Thyroid gland (tissue), 4 donors: ENCODE measurements around the gene MAD1L1. TPM values are rescaled to one million over a fixed set of nuclear protein-coding genes. Genes with fewer than 3 reads are reported as not detected.

ENCODE experiments used
- DNase-seq, 2 donors: peaks; one replicate each; pipeline ENCODE4 v3.0.0-alpha.2; 2019
- H3K27ac ChIP-seq, 3 donors: fragments of 200-600 bp; sonication (generic); 1 replicate in 2 of 3; 2 replicates in 1 of 3; pipeline ENCODE4 v1.5.1; 2016 to 2019; ENCODE audit warnings: mild to moderate bottlenecking in 1 of 3, moderate library complexity in 1 of 3
- H3K27me3 ChIP-seq: fragments of 200-600 bp; sonication (generic); one replicate; pipeline ENCODE4 v1.5.1; 2019
- H3K36me3 ChIP-seq, 2 donors: fragments of 200-600 bp; sonication (generic); one replicate each; pipeline ENCODE4 v1.5.1; 2016 to 2019
- H3K4me1 ChIP-seq, 2 donors: fragments of 200-600 bp; sonication (generic); one replicate each; pipeline ENCODE4 v1.5.1; 2017 to 2019
- H3K4me3 ChIP-seq, 3 donors: fragments of 200-600 bp; sonication (generic); replicated peaks in 1 of 3; 1 replicate in 2 of 3; 2 replicates in 1 of 3; pipeline ENCODE4 v1.5.1; 2016; ENCODE audit warnings: mild to moderate bottlenecking in 1 of 3
- H3K9me3 ChIP-seq: fragments of 200-600 bp; sonication (generic); one replicate; pipeline ENCODE4 v1.5.1; 2017
- POLR2A ChIP-seq, 2 donors: fragments of 450-650 bp; IDR thresholded peaks; one replicate each; pipeline ENCODE4 v1.6.1; 2017; ENCODE audit warnings: antibody characterized with exemption in 2 of 2, mild to moderate bottlenecking in 2 of 2, moderate library complexity in 1 of 2
- WGBS, 2 donors: methylation state at CpG; one replicate each; pipeline ENCODE4 v1.1.5; 2017; 5-methylcytosine and 5-hydroxymethylcytosine counted together
- intact Hi-C: fragments of 100-400 bp; cut with DNase I; formaldehyde crosslinking; loops from one replicate; pipeline ENCODE4 v1.15.1; 2023
- total RNA-seq, 4 donors: library from RNA; depleted of rRNA; stranded (reverse); fragments of >200 nt; gene quantifications; one replicate each; pipeline ENCODE4 v1.2.3, GENCODE V29; 2016
- TF ChIP-seq, protein P1 (sequence below), 6 experiments: fragments of 200-600 bp in 3 of 6; fragments of 450-650 bp in 3 of 6; sonication (generic) in 3 of 6; IDR thresholded peaks; one replicate each; pipeline ENCODE4 v1.5.1; 2016 to 2019; ENCODE audit warnings: antibody characterized with exemption in 6 of 6, mild to moderate bottlenecking in 2 of 6, inconsistent platforms in 1 of 6, moderate library complexity in 1 of 6

Gene MAD1L1
- total RNA-seq, 4 donors from 2014 or later, result 27.4 to 38.6 (median 33.9) TPM

DNA sequence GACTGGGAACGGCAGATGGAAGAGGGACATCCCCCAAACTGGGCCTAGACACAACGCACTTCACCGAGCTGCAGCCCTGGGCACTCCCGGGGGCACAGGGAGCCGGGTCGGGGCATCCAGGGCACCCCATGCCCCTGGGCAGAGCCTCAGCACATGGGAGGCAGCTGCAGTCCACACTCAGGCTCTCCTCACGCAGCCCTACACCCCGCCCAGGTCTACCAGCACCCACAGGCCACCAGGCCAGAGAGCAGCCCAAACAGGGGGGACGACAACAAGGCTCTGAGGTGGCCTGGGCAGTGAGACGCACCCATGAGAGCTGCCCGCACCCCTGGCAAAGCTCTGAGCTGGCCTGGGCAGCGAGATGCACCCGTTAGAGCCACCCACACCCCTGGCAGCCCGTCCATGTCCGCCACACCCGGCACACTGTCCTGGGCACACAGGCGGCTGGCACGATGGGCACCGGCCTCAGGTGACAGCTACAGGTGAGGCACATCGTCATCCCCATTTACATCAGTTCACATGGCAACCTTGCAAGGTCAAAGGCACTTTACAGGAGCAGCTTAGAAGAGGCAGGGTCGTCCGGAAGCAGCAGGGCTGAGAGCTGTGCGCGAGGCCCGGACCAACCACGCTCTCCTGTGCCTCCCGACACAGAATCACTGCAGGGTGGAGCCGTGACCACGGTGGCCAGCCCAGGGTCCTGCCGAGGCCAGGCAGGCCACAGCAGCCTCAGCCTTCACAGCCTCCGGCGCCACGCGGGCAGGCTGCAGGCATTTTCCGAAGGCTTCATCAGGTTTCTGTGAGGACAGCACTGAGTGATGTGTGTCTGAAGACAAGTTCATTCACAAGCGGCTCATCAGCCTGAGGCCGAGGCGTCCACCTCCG is 228.6 kb downstream of the MAD1L1 start:
- no peak overlapping the region for H3K4me3 ChIP-seq
- no peaks in the 10 kb centered on the region for H3K36me3 ChIP-seq
- WGBS, 2 donors, result 94 to 96% methylated on average over 18 to 22 of the region's 39 CpGs
- peaks cover 0 to 4% of the 10 kb centered on the region in 2 donors for H3K4me1 ChIP-seq
- intact Hi-C loops, result no loop called here
- DNase-seq, result peak in 1 of 2 donors; percentile 1
- no peak for TF ChIP-seq POLR2A (IDR thresholded peaks at IDR 0.05)
- TF ChIP-seq, protein P1, sequence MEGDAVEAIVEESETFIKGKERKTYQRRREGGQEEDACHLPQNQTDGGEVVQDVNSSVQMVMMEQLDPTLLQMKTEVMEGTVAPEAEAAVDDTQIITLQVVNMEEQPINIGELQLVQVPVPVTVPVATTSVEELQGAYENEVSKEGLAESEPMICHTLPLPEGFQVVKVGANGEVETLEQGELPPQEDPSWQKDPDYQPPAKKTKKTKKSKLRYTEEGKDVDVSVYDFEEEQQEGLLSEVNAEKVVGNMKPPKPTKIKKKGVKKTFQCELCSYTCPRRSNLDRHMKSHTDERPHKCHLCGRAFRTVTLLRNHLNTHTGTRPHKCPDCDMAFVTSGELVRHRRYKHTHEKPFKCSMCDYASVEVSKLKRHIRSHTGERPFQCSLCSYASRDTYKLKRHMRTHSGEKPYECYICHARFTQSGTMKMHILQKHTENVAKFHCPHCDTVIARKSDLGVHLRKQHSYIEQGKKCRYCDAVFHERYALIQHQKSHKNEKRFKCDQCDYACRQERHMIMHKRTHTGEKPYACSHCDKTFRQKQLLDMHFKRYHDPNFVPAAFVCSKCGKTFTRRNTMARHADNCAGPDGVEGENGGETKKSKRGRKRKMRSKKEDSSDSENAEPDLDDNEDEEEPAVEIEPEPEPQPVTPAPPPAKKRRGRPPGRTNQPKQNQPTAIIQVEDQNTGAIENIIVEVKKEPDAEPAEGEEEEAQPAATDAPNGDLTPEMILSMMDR (IDR thresholded peaks at IDR 0.05), result no peak
- H3K27me3 ChIP-seq, result no peaks in the 10 kb centered on the region
- no peaks in the 10 kb centered on the region for H3K9me3 ChIP-seq
- no peak overlapping the region for H3K27ac ChIP-seq

DNA sequence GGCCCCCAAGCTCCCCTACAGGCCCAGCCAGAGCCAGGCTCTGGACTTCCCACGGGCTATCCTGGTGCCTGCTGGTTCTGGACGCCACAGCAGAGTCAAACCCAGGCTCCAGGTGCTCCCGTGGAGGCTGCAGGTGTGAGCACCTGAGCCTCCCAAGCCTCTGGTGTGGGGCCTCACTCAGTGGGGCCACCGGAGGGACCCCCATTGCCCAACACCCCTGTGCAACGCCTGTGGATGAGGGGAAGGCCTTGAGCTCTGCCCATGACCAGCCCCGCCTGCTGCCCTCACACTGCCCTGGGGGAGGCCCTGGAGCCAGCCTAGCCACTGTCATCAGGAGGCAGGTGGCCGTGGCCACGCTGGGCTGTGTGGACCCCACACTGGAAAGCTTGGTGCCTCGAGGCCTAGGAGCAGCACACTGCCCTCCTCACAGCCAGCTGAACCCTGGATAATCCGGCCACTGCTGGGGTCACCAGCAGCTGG is 229.3 kb downstream of the MAD1L1 start:
- H3K36me3 ChIP-seq, result no peaks in the 10 kb centered on the region
- no peak overlapping the region for H3K27ac ChIP-seq
- DNase-seq, result peak; percentile 0
- intact Hi-C loops, result no loop called here
- H3K27me3 ChIP-seq, result no peaks in the 10 kb centered on the region
- WGBS, 2 donors, result 85% methylated on average over 4 of the region's 10 CpGs; no CpG with 5 or more reads in 1 of the 2 donors
- H3K4me3 ChIP-seq, result no peak overlapping the region
- TF ChIP-seq, protein P1 (IDR thresholded peaks at IDR 0.05), result no peak
- TF ChIP-seq POLR2A (IDR thresholded peaks at IDR 0.05), result no peak
- H3K4me1 ChIP-seq, result peaks cover 0 to 4% of the 10 kb centered on the region in 2 donors
- H3K9me3 ChIP-seq, result no peaks in the 10 kb centered on the region

DNA sequence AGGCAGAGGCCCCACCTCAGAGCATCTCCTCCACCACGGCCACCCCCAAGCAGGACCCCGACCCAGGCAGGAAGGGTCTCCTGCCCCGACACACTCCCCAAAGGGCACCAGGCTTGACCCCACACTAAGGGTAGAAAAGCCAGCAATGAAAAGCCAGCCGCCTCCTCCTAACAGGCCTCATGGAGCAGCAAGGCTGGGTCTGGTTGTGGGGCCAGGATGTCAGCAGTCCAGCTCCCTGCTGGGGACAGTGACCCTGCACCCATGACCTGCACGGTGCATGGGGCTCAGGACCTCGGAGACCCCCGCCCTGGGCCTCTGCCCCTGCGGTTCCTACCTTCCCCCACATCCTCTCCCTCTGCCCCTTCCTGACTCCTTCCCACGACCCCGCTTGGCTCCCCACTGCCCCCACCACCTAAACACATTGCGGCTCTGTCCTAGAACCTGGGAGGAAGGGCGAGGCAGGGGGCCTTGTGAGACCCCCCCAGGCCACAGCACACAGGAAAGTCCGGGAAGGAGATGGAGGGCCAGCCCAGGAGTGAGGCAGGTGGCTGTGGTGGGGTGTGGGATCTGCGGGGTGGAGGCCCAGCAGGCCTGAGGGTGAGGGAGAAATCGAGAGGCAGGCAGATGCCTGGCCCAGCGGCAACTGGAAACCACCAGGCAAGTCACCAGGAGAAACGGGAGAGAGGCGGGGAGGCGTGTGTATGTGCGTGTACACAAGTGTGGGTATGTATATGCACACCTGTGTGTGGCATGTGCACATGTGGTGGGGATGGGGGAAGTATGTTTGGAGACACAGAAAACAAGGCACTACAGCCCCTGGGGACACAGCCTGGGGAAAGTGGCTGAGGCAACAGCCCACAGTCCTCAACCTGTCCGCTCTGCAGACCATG is 229.9 kb downstream of the MAD1L1 start:
- WGBS, 2 donors, result 87 to 91% methylated on average over 18 to 21 of the region's 21 CpGs
- no peaks in the 10 kb centered on the region for H3K9me3 ChIP-seq
- intact Hi-C loops, result no loop called here
- peak in 1 of 2 donors; percentile 0 for DNase-seq
- H3K27ac ChIP-seq, result no peak overlapping the region
- TF ChIP-seq, protein P1 (IDR thresholded peaks at IDR 0.05), result no peak
- no peak for TF ChIP-seq POLR2A (IDR thresholded peaks at IDR 0.05)
- peaks cover 0 to 4% of the 10 kb centered on the region in 2 donors for H3K4me1 ChIP-seq
- no peak overlapping the region for H3K4me3 ChIP-seq
- H3K27me3 ChIP-seq, result no peaks in the 10 kb centered on the region
- H3K36me3 ChIP-seq, result no peaks in the 10 kb centered on the region

DNA sequence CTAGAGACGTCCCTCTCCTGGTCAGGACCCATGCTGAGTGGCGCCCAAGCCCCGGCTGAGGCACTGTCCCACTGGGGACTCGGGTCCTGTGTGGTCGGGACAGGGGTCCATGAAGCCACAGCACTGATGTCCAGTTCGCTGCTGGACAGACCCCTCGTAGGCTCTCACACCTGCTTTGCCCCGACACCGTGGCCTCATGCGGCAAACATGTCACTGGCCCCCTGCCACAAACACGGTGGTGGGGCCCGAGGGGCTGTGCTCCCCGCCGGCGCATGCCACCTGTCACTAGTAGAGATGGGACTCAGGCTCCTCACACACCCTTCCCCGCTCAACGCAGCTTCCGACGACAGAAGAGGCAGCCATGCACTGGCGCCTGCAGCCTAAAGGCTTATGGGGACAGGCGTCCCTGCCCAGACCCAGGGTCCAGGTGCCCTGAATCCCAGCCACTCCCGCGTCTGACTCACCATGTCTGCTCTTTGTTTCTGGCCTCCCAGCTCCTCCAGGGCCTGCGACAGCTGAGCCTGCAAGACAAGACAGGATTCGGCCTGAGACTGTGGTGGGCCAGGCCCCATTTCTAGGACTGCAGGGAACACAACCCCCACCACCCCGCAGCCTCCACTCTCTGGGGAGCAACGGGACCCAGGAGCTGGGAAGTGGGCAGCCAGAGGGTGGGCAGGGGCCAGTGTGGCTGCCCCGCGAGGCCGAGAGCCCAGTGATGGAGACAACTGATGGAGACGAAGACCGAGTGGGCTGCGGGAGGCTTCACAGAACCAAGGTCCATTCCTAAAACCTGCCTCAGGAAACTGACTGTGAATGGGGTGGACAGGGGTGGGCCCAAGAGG is 230.9 kb downstream of the MAD1L1 start:
- Histone ChIP-seq H3K9me3 (no peaks in the 10 kb centered on the region), H3K36me3 (no peaks in the 10 kb centered on the region), H3K27ac (no peak overlapping the region), H3K27me3 (no peaks in the 10 kb centered on the region), H3K4me3 (no peak overlapping the region), H3K4me1 (peaks cover 0 to 4% of the 10 kb centered on the region in 2 donors)
- no peak for DNase-seq
- TF ChIP-seq POLR2A (IDR thresholded peaks at IDR 0.05), result no peak
- TF ChIP-seq, protein P1 (IDR thresholded peaks at IDR 0.05), result no peak
- WGBS, 2 donors, result 93 to 94% methylated on average over 10 to 32 of the region's 33 CpGs
- intact Hi-C loops, result no loop called here
